G401.6 (cell line): ENCODE results near the gene NINJ2.
"Not testable (repeated sequence)": the region's sequence is repeated elsewhere in the genome, so short reads cannot be mapped to it uniquely, and the experiment has no call there.

ENCODE experiments used
- FAIRE-seq: peaks from 2 replicates; lab custom pipeline; 2012; peaks lifted over from hg19 to GRCh38; lab: Jason Lieb, UNC

NINJ2 gene

GRCh38 chr12:640773-641172 lies 22.5 kb downstream of the NINJ2 start:
- no peak for FAIRE-seq

DNA sequence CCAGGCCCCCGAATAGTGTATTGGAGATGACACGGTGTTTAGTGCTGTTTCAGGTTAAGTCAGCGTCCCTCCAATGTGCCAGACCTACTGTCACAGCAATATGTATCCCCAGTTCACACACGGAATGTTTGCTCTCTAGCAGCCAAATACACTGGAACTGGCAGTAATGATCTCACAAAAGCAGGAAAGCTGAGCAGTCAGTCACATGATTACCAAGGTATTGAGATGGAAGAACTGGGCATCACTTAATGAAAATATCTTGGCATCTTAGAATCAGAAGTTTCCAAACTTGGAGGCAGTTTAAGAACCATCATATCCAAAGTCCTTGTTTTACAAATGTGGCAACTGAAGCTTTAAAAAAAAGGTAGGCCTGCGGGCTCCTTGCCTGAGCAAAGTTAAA lies 23.3 kb downstream of the NINJ2 start:
- no peak for FAIRE-seq

DNA sequence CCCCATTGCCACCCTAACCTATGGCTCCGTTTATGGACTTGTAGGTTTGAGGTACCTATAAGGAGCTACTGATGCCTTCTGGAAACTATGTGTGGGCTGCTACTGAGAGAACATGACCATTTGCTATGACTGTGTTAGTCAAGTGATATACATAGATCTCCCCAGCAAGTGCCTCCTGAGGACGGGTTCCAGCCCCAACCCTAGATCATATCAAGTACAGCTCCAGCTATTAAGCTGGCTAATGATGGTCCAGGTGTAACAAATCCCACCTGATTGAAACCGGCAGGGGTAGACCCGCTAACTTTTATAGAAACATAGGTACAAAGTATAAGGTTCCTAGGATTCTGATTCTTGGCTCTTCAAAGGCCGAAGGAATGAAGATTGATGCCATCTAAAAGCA lies 23.7 kb downstream of the NINJ2 start:
- FAIRE-seq = no peak

DNA sequence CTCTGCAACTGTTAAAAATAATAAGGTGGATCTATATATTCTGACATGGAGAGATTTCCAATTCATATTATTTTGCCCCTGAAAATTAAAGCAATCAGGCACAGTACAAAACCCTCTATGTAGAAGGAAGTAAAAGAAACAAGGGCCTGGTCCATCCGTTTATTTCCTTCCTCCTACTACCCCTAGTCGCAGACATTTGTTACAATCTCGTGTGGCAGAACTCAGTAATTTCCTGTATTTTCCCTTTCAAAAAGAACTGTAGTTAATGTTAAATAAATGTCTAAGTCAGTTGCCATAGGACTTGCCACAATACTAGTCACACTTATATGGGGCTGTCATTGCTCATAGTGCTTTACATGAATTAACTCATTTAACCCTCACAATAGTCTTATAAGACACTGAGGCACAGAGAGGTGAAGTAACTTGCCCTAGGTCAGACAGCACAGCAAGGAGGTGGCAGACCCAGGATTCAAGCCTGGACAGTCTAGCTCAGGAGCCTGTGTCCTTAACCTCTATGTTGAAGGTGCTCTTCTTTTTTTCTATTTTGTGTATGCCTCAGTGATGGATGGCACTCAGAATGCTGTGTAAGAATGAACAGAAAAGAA lies 24.2 kb downstream of the NINJ2 start:
- no peak for FAIRE-seq

GRCh38 chr12:636632-637031 lies 26.6 kb downstream of the NINJ2 start:
- FAIRE-seq = no peak

DNA sequence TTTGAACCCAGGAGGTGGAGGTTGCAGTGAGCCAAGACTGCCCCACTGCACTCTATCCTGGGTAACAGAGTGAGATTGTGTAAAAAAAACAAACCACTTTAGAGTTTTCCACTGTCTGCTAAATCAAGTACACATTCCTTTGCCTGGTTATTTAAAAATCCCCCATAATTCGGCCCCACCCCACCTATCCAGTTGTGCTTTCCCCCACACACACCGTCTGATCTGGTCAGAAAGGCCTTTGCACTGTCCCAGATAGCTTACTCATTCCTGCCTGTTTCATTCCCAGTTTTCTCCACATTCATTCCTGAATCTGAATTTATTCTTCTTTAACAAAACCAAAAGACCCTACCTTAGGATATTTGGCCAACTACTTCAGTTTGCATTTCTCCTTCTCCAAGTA lies 29.5 kb downstream of the NINJ2 start:
- FAIRE-seq = no peak

DNA sequence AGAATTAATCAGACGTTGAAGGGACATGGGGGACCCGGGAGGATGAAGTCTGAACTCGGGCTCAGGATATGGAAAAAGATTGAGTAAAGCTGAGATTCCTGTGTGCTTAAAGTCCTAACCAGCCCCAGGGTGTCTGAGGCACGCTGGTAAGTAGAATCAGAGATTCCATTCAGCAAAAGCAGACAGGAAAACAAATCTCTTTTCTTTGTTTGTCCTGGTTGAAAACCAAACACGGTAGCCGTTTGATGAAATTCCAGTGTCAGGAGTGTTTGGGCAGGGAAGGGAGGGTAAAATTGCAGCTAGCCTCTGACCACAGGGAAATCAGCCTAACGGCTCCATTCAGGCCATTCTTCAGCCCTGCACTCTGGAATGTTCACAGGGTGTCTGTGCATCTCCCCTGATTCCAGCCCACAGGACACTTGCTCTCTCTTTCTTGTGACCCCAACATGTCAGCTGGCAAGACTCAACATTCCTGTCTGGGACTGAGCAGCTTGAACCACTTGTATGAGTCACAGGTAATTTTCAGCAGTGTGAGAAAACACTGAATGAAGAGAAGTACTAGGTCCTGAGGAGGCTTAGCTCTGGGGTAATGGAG lies 31.0 kb downstream of the NINJ2 start:
- peak; percentile 82 for FAIRE-seq

DNA sequence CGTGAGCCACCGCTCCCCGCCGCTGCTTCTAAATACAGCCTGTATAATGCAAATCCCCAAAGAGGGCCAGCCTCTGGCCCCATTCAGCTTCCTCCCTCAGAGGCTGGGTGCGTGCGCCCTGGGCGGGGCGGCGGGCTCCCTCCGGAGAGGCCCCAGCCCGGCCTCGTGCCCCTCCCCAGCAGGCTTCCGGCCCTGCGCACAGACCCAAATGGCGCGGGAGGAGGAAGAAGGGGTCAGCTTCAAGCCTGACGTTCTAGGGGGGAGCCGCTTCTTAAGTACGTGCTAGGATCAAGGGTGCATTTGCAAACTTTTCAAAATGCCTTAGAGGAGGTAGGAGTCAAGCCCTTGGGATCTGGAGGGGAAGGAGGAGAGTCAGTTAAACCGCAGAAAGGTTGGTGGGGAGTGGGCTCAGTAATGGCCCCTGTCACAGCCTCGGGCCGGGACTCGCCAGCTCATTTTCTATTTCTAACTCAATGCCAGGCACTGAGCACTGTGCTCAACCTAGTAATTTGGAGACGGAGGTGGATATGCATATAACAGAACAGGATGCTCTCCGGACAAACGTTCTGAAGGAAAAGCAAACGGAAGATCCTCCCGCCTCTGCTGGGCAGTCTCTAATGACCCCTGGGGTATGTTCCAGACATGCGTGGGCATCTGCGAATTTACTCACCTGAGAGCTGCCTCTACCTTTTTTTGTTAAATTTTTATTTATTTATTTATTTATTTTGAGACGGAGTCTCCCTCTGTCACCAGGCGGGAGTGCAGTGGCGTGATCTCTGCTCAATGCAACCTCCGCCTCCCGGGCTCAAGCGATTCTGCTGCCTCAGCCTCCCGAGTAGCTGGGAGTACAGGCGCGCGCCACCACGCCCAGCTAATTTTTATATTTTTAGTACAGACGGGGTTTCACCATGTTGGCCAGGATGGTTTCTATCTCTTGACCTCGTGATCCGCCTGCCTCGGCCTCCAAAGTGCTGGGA lies 32.3 kb downstream of the NINJ2 start:
- FAIRE-seq = no peak

GRCh38 chr12:628742-629078 lies 34.5 kb downstream of the NINJ2 start:
- not testable (repeated sequence) for FAIRE-seq

- no peak for FAIRE-seq
Measured at GRCh38 chr12:627863-628741, 35.1 kb downstream of the NINJ2 start.

GRCh38 chr12:627285-627684 lies 36.0 kb downstream of the NINJ2 start:
- no peak for FAIRE-seq

- FAIRE-seq = no peak
Measured at GRCh38 chr12:625998-626397, 37.2 kb downstream of the NINJ2 start.

- FAIRE-seq = no peak
Measured at GRCh38 chr12:623865-624372, 39.3 kb downstream of the NINJ2 start.

- FAIRE-seq = no peak
Measured at GRCh38 chr12:623172-623864, 39.9 kb downstream of the NINJ2 start.

GRCh38 chr12:622416-622815 lies 40.8 kb downstream of the NINJ2 start:
- no peak for FAIRE-seq

DNA sequence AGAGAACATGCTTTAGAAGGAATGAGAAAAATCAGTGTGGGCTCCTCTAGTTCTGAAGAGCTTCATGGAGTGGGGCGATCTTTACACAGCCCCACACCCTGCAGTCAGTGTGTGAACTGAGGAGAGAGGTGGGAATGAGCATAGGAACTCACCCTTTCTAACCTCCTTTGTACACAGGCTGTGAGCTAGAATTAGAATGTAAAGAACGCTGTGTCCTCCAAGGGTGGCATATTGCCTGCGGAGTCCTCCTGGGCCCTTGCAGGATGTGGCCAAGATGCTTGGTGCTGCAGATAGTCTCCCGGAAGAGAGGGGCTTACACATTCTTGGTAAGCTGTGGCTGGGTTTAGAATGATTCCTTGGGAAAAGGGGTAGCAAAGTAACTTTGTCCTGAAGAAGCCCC lies 43.9 kb downstream of the NINJ2 start:
- no peak for FAIRE-seq

DNA sequence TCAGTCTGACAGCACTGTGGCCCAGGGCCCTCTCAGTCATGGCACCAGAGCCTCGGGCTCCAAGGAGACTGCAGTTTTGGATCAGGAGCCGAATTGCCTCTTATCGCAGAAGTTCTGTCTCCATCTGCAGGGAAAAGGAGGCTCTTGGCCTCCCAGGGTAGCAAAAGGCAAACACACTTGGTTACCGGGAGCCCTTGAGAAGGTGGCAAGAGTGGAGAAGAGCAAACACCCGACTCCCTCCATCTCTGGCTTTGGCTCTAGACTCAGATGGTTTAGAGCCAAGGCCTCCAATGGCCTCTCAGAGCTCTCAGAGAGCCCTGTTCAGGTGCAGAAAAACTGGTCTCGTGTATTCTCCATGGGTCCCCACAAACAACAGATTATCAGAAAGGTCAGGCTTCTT lies 44.6 kb downstream of the NINJ2 start:
- no peak for FAIRE-seq

DNA sequence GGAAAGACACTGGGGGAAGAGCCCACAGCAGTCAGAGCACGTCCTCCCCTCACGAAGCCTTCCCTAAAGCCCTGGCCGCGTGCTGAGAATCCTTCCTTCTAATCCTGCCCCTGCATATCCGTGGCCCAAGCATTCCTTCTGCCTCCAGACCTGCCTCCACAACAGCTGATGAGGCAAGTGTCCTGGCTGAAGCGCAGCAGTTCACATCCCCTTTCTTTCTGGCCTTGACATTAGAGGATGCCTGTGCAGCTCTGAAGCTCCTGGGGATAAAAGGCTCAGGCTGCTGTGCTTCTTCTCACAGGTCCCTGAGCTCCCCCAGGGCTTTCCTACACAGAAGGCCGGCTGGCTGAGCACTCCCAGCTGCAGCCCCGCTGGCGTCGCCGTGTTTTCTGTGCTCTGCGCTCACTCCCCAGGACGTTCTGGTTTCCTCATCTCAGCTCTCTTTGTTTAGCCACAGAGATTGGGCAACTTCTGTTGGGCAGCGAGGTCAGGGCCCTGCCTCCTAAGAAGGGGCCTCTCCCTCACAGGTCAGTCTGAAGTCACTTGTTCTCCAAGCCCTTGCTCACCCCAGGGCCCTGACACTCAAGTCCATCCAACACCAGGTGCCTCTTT lies 45.8 kb downstream of the NINJ2 start:
- FAIRE-seq = no peak

DNA sequence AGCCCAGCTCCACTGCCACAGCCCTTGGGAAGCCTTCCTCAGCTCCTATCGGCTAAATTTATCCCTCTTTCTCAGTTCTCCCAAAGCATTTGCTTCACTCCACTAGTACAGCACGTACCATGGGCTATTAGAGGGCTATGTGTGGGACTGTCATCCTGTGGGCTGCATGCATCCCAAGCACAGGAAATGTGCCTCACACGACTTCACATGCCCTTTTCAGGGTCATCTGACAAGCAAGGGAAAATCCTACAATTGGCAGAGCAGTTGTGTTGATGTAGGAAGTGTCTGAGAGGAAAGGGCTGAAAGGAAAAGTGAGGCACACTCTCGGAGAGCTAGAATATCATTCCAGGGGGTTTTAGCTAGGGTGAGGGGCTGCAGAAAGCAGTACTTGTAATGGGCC lies 47.6 kb downstream of the NINJ2 start:
- no peak for FAIRE-seq

DNA sequence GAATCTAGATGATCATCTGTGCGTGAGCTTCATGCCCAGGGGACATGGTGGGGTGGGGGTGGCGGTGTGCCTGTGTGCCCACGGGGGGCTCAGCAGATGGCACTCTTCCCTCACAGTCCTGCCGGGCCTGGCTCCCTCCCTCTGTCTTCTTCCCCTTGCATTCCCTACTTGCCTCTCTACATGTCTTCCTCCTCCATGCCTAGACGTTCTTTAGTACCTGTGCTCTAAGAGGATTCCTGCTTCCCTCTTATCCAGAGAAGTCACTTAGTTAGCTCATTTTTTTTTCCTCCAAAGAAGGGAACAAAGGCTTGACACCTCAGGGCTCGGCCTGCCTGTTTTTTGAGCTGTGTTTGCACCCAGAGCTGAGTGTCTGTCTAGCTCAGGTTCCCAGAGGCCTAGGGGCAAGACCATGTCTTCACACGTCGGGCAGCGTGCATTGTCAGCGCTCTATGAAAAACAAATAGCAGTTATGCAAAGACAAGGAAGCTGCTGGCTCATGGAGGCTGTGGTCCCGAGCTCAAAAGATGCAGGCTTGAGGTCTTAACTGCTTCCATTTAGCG lies 48.8 kb downstream of the NINJ2 start:
- FAIRE-seq = no peak

DNA sequence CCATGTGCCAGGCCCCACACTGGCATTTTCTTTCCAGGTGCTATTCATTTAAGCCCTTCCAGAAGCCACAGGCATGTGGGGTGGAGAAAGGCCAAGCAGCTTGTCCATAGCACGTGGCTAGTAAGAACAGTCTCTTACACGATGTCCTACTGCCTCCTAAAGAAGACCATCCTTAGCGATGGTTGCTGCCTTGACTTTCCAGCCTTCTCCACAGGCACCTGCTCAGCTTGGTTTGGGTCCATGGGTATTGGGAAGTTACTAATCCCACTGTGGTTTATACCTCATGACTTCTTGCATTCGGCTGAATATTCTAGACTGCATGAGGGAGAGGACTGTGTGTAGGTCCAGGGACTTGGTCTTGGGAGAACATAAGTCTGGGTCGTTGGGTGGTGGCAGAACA lies 49.2 kb downstream of the NINJ2 start:
- no peak for FAIRE-seq
